Astrocyte of the spinal cord (primary cell): Measurements from ENCODE around the gene ZDHHC20.
"Not testable (repeated sequence)": the region's sequence is repeated elsewhere in the genome, so short reads cannot be mapped to it uniquely, and the experiment has no call there.

ENCODE experiments used
- DNase-seq: peaks from one replicate; pipeline ENCODE4 v3.0.0; 2011; ENCODE audit warnings: low read depth, low spot score
- H3K4me3 ChIP-seq: 2 replicates; pipeline ENCODE4 v1.5.1; 2011; ENCODE audit warnings: low read depth, mild to moderate bottlenecking, low read length, moderate library complexity
- CTCF ChIP-seq: IDR thresholded peaks from 2 replicates; pipeline ENCODE4 v1.5.1; 2012; ENCODE audit warnings: low read depth, mild to moderate bottlenecking, low read length, inconsistent platforms
- in situ Hi-C: cut with HindIII; loops from 2 replicates; pipeline ENCODE4 v1.10.0; 2017; ENCODE audit warnings: low sequenced_read_pairs

Gene ZDHHC20

DNA sequence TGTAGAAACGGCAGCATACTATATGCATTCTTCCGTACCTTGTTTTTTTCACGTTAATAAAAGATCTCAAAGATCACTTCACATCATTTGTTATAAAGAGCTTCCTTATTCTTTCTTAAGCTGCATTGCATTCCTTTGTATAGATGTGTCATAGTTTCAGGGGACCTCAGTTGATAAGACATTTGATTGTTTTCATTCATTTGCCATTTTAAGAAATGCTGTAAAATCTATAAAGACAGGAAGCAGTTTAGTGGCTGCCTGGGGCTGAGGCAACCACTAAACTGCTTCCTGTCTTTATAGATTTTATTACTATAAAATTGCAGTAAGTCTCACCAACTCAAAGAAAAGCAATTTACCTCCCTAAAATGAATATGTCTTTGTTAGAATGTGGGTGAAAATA lies 59.4 kb downstream of the ZDHHC20 start:
- in situ Hi-C loops = no loop called here
- TF ChIP-seq CTCF = no peak
- DNase-seq = peak; percentile 8
- no peak overlapping the region for H3K4me3 ChIP-seq

GRCh38 chr13:21395953-21396352 lies 63.1 kb downstream of the ZDHHC20 start:
- H3K4me3 ChIP-seq = no peak overlapping the region
- DNase-seq = no peak
- in situ Hi-C loops = no loop called here
- no peak for TF ChIP-seq CTCF

GRCh38 chr13:21389124-21389523 lies 70.0 kb downstream of the ZDHHC20 start:
- DNase-seq = no peak
- in situ Hi-C loops = no loop called here
- TF ChIP-seq CTCF = no peak
- no peak overlapping the region for H3K4me3 ChIP-seq

- TF ChIP-seq CTCF = no peak
- in situ Hi-C loops = no loop called here
- DNase-seq = no peak
- H3K4me3 ChIP-seq = no peak overlapping the region
These were observed 73.4 kb downstream of the ZDHHC20 start for GRCh38 chr13:21385710-21386109.

- peak; percentile 3 for DNase-seq
- TF ChIP-seq CTCF = no peak
- in situ Hi-C loops = no loop called here
- no peak overlapping the region for H3K4me3 ChIP-seq
These were observed 76.0 kb downstream of the ZDHHC20 start for GRCh38 chr13:21383090-21383489.

GRCh38 chr13:21376998-21377985 lies 81.8 kb downstream of the ZDHHC20 start:
- H3K4me3 ChIP-seq, in situ Hi-C loops, DNase-seq: not testable (repeated sequence)

GRCh38 chr13:21372530-21372929 lies 86.6 kb downstream of the ZDHHC20 start:
- TF ChIP-seq CTCF = no peak
- no peak overlapping the region for H3K4me3 ChIP-seq
- in situ Hi-C loops = no loop called here
- DNase-seq = no peak
